ENCODE measurements around the gene CERS4.
"Not testable (repeated sequence)": the region's sequence is repeated elsewhere in the genome, so short reads cannot be mapped to it uniquely, and the experiment has no call there.

The CERS4 gene

GRCh38 chr19:8220481-8220880, 11.3 kb downstream of the CERS4 start:
- 93% methylated on average over 8 of the region's 11 CpGs for WGBS (ENCODE audit: insufficient coverage)
- DNase-seq, result no peak
- Histone ChIP-seq H3K4me1 (ENCODE audit: control extremely low read depth in 1 of 4, control insufficient read depth in 4 of 4, insufficient read depth in 4 of 4, low read length in 3 of 4) (no peaks in the 10 kb centered on the region), H3K36me3 (ENCODE audit: control insufficient read depth in 4 of 4, insufficient read depth in 4 of 4, low read length in 3 of 4) (peaks cover 0 to 21% (median 1%) of the 10 kb centered on the region in 4 experiments), H3K4me3 (ENCODE audit: control insufficient read depth in 1 of 7, extremely low read depth in 1 of 7, insufficient read depth in 4 of 7, low read depth in 2 of 7, low read length in 6 of 7) (no peak overlapping the region), H3K9me3 (ENCODE audit: control extremely low read depth in 1 of 5, control insufficient read depth in 4 of 5, insufficient read depth in 2 of 5, low read depth in 1 of 5, low read length in 4 of 5) (no peaks in the 10 kb centered on the region), H3K27me3 (replicated peaks in 2 of 5; ENCODE audit: control insufficient read depth in 4 of 5, insufficient read depth in 5 of 5, low read length in 4 of 5) (no peaks in the 10 kb centered on the region), H3K27ac (ENCODE audit: insufficient read depth in 1 of 2, low read depth in 1 of 2, low read length in 2 of 2, poor library complexity in 1 of 2, severe bottlenecking in 2 of 2) (no peak overlapping the region)
- ChIA-PET CTCF (no interaction called here), POLR2A (no interaction called here)

DNA sequence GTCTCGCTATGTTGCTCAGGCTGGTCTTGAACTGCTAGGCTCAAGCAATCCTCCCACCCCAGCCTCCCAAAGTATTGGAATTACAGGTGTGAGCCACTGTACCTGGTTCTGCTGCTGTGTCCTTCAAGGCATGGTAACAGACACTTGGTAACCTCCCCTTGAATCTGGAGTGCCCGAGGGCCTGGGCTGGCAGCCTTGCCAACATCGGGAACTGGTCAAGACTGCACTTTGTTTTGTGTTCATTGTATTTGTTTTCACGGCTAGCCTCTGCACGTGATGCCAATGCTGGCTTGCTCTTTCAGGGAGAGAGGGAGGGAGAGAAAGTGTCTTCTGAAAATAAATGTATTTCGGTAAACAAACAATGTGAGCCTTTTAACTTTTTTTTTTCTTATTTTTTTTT, 12.0 kb downstream of the CERS4 start:
- no peaks in the 10 kb centered on the region for H3K27me3 ChIP-seq (replicated peaks in 2 of 5; ENCODE audit: control insufficient read depth in 4 of 5, insufficient read depth in 5 of 5, low read length in 4 of 5)
- 89% methylated on average over 5 of the region's 6 CpGs for WGBS (ENCODE audit: insufficient coverage)

GRCh38 chr19:8223442-8223841, 14.3 kb downstream of the CERS4 start:
- CTCF ChIA-PET, result interaction anchor here (0.8 kb wide), 1 partner anchor 17 kb away, joined by 3 read pairs; no protein-coding TSS in a partner anchor
- H3K9me3 ChIP-seq (ENCODE audit: control extremely low read depth in 1 of 5, control insufficient read depth in 4 of 5, insufficient read depth in 2 of 5, low read depth in 1 of 5, low read length in 4 of 5); DNase-seq; H3K27ac ChIP-seq (ENCODE audit: insufficient read depth in 1 of 2, low read depth in 1 of 2, low read length in 2 of 2, poor library complexity in 1 of 2, severe bottlenecking in 2 of 2); H3K4me3 ChIP-seq (ENCODE audit: control insufficient read depth in 1 of 7, extremely low read depth in 1 of 7, insufficient read depth in 4 of 7, low read depth in 2 of 7, low read length in 6 of 7); H3K4me1 ChIP-seq (ENCODE audit: control extremely low read depth in 1 of 4, control insufficient read depth in 4 of 4, insufficient read depth in 4 of 4, low read length in 3 of 4); POLR2A ChIA-PET; H3K27me3 ChIP-seq (replicated peaks in 2 of 5; ENCODE audit: control insufficient read depth in 4 of 5, insufficient read depth in 5 of 5, low read length in 4 of 5): not testable (repeated sequence)
- H3K36me3 ChIP-seq (ENCODE audit: control insufficient read depth in 4 of 4, insufficient read depth in 4 of 4, low read length in 3 of 4), result peaks cover 0 to 20% (median 0%) of the 10 kb centered on the region in 4 experiments
- 100% methylated on average over 5 of the region's 7 CpGs for WGBS (ENCODE audit: insufficient coverage)

More for the DNA sequence above, 12.0 kb downstream of the CERS4 start:
- no peak for DNase-seq
- H3K4me1 ChIP-seq (ENCODE audit: control extremely low read depth in 1 of 4, control insufficient read depth in 4 of 4, insufficient read depth in 4 of 4, low read length in 3 of 4), result no peaks in the 10 kb centered on the region
- peaks cover 0 to 26% (median 1%) of the 10 kb centered on the region in 4 experiments for H3K36me3 ChIP-seq (ENCODE audit: control insufficient read depth in 4 of 4, insufficient read depth in 4 of 4, low read length in 3 of 4)
- no peak overlapping the region for H3K27ac ChIP-seq (ENCODE audit: insufficient read depth in 1 of 2, low read depth in 1 of 2, low read length in 2 of 2, poor library complexity in 1 of 2, severe bottlenecking in 2 of 2)
- CTCF ChIA-PET, result interaction anchor here (1.0 kb wide), 1 partner anchor 10 kb away, joined by 3 read pairs; no protein-coding TSS in a partner anchor
- no peaks in the 10 kb centered on the region for H3K9me3 ChIP-seq (ENCODE audit: control extremely low read depth in 1 of 5, control insufficient read depth in 4 of 5, insufficient read depth in 2 of 5, low read depth in 1 of 5, low read length in 4 of 5)
- POLR2A ChIA-PET, result no interaction called here
- H3K4me3 ChIP-seq (ENCODE audit: control insufficient read depth in 1 of 7, extremely low read depth in 1 of 7, insufficient read depth in 4 of 7, low read depth in 2 of 7, low read length in 6 of 7), result no peak overlapping the region

DNA sequence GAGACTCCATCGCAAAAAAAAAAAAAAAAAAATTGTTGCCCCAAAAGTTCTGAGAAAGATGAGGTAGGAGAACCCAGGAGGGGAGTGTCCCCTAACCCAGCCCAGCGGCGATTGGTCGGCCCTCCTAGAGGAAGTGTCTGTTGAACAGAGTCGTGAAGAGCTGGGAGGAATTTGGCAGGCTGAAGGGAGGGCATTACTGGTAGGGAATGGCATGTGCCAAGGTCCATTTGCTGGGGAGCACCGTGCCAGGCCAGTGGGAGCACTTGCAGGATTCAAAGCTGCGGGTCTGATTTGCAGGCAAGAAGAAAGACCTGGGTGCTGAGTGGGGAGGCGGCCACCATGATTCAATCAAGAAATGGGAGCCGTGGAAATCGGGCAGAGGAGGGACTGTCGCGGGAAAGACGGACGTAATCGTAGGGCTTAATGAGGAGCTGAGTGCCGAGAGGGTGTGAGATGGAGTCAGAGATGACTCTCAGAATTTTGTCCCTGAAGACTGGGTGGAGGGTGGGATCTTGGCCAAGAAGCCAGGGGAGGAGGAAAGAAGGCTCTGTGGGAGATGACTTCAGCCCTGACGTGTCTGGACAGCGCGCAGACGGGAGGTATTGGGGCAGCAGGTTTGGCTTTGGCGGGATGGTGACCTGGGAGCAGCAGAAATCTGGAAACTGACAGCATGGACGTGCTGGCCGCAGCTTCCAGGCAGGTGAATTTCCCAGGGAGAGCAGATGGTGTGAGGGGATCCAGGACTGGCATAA, 15.4 kb downstream of the CERS4 start:
- Histone ChIP-seq H3K4me3 (ENCODE audit: control insufficient read depth in 1 of 7, extremely low read depth in 1 of 7, insufficient read depth in 4 of 7, low read depth in 2 of 7, low read length in 6 of 7) (no peak overlapping the region), H3K27ac (ENCODE audit: insufficient read depth in 1 of 2, low read depth in 1 of 2, low read length in 2 of 2, poor library complexity in 1 of 2, severe bottlenecking in 2 of 2) (no peak overlapping the region), H3K4me1 (ENCODE audit: control extremely low read depth in 1 of 4, control insufficient read depth in 4 of 4, insufficient read depth in 4 of 4, low read length in 3 of 4) (peaks cover 0 to 7% (median under 1%) of the 10 kb centered on the region in 4 experiments), H3K27me3 (replicated peaks in 2 of 5; ENCODE audit: control insufficient read depth in 4 of 5, insufficient read depth in 5 of 5, low read length in 4 of 5) (no peaks in the 10 kb centered on the region), H3K9me3 (ENCODE audit: control extremely low read depth in 1 of 5, control insufficient read depth in 4 of 5, insufficient read depth in 2 of 5, low read depth in 1 of 5, low read length in 4 of 5) (no peaks in the 10 kb centered on the region), H3K36me3 (ENCODE audit: control insufficient read depth in 4 of 4, insufficient read depth in 4 of 4, low read length in 3 of 4) (peaks cover 0 to 17% (median 0%) of the 10 kb centered on the region in 4 experiments)
- ChIA-PET POLR2A (no interaction called here), CTCF (no interaction called here)
- DNase-seq, result no peak
- 97% methylated on average over 20 of the region's 23 CpGs for WGBS (ENCODE audit: insufficient coverage)

DNA sequence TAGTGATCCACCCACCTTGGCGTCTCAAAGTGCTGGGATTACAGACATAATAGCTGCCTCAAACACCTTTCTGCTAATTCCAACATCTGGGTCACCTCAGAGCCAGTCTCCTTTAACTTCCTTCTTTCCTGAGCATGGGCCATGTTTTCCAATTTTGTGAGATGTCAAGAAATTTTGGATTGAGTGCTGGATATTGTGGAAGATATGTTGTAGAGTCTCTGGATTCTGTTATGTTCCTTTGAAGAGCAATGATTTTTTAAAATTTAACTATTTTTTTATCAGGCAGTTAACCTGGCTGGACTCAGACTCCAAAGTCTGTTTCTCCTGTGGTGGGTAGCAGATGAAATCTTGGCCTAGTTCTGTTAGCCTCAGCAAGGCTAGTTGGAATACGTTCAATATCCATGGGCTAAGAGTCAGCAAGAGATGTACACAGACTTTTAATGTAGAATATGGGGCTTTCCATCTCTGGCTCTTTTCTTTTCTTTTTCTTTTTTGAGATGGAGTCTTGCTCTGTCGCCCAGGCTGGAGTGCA, 22.0 kb downstream of the CERS4 start:
- POLR2A ChIA-PET, result no interaction called here
- 100% methylated on average over 1 of the region's 3 CpGs for WGBS (ENCODE audit: insufficient coverage)
- Histone ChIP-seq H3K27me3 (replicated peaks in 2 of 5; ENCODE audit: control insufficient read depth in 4 of 5, insufficient read depth in 5 of 5, low read length in 4 of 5) (no peaks in the 10 kb centered on the region), H3K36me3 (ENCODE audit: control insufficient read depth in 4 of 4, insufficient read depth in 4 of 4, low read length in 3 of 4) (peaks cover 0 to 9% (median 0%) of the 10 kb centered on the region in 4 experiments), H3K27ac (ENCODE audit: insufficient read depth in 1 of 2, low read depth in 1 of 2, low read length in 2 of 2, poor library complexity in 1 of 2, severe bottlenecking in 2 of 2) (no peak overlapping the region), H3K4me1 (ENCODE audit: control extremely low read depth in 1 of 4, control insufficient read depth in 4 of 4, insufficient read depth in 4 of 4, low read length in 3 of 4) (peaks cover 0 to 7% (median under 1%) of the 10 kb centered on the region in 4 experiments), H3K4me3 (ENCODE audit: control insufficient read depth in 1 of 7, extremely low read depth in 1 of 7, insufficient read depth in 4 of 7, low read depth in 2 of 7, low read length in 6 of 7) (no peak overlapping the region), H3K9me3 (ENCODE audit: control extremely low read depth in 1 of 5, control insufficient read depth in 4 of 5, insufficient read depth in 2 of 5, low read depth in 1 of 5, low read length in 4 of 5) (peaks cover 0 to 10% (median 7%) of the 10 kb centered on the region in 5 experiments)
- CTCF ChIA-PET, result interaction anchor here (0.9 kb wide), 1 partner anchor 72 kb away, joined by 3 read pairs; no protein-coding TSS in a partner anchor
- DNase-seq, result no peak

DNA sequence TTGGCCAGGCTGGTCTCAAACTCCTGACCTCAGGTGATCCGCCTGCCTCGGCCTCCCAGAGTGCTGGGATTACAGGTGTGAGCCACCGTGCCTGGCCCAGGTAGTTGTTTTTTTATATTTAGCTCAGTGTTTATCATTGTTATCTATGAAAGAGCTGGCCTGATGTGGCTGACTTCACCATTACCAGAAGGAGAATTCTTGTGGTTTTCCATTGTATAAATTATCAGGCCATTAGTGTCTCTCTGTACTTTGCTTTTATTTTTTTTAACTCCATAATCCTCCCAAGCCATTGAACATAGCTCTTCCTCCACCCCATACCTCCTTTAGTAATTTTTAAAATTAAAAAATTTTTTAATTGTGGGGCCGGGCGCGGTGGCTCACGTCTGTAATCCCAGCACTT, 24.2 kb downstream of the CERS4 start:
- no peak overlapping the region for H3K4me3 ChIP-seq (ENCODE audit: control insufficient read depth in 1 of 7, extremely low read depth in 1 of 7, insufficient read depth in 4 of 7, low read depth in 2 of 7, low read length in 6 of 7)
- POLR2A ChIA-PET, result no interaction called here
- DNase-seq, result no peak
- no peaks in the 10 kb centered on the region for H3K27me3 ChIP-seq (replicated peaks in 2 of 5; ENCODE audit: control insufficient read depth in 4 of 5, insufficient read depth in 5 of 5, low read length in 4 of 5)
- peaks cover 0 to 5% (median 0%) of the 10 kb centered on the region in 4 experiments for H3K36me3 ChIP-seq (ENCODE audit: control insufficient read depth in 4 of 4, insufficient read depth in 4 of 4, low read length in 3 of 4)
- H3K9me3 ChIP-seq (ENCODE audit: control extremely low read depth in 1 of 5, control insufficient read depth in 4 of 5, insufficient read depth in 2 of 5, low read depth in 1 of 5, low read length in 4 of 5), result peaks cover 0 to 10% (median 7%) of the 10 kb centered on the region in 5 experiments
- H3K4me1 ChIP-seq (ENCODE audit: control extremely low read depth in 1 of 4, control insufficient read depth in 4 of 4, insufficient read depth in 4 of 4, low read length in 3 of 4), result peaks cover 0 to 11% (median 4%) of the 10 kb centered on the region in 4 experiments
- CTCF ChIA-PET, result no interaction called here
- WGBS (ENCODE audit: insufficient coverage), result 76% methylated on average over 4 of the region's 7 CpGs
- H3K27ac ChIP-seq (ENCODE audit: insufficient read depth in 1 of 2, low read depth in 1 of 2, low read length in 2 of 2, poor library complexity in 1 of 2, severe bottlenecking in 2 of 2), result no peak overlapping the region

DNA sequence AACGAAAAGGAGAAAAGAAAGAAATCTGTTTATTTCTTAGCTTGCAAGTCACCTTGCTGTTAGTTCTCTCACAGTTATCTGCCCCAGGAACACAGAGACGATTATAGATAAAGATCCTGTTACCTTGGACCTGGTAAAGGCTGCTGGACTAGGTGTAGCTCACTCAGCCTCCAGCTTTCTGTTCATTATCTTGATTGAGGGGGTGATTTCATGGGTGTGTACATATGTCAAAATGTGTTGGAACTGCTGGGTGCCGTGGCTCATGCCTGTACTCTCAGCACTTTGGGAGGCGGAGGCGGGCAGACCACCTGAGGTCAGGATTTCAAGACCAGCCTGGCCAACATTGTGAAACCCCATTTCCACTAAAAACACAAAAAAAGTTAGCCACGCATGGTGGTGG, 27.9 kb downstream of the CERS4 start:
- WGBS (ENCODE audit: insufficient coverage), result 98% methylated on average over 5 of the region's 6 CpGs

More for the DNA sequence above, 27.9 kb downstream of the CERS4 start:
- H3K4me1 ChIP-seq (ENCODE audit: control extremely low read depth in 1 of 4, control insufficient read depth in 4 of 4, insufficient read depth in 4 of 4, low read length in 3 of 4), result peaks cover 0 to 37% (median 31%) of the 10 kb centered on the region in 4 experiments
- peaks cover 0 to 6% (median 3%) of the 10 kb centered on the region in 5 experiments for H3K9me3 ChIP-seq (ENCODE audit: control extremely low read depth in 1 of 5, control insufficient read depth in 4 of 5, insufficient read depth in 2 of 5, low read depth in 1 of 5, low read length in 4 of 5)
- POLR2A ChIA-PET, result no interaction called here
- DNase-seq, result no peak
- no peak overlapping the region for H3K27ac ChIP-seq (ENCODE audit: insufficient read depth in 1 of 2, low read depth in 1 of 2, low read length in 2 of 2, poor library complexity in 1 of 2, severe bottlenecking in 2 of 2)
- H3K36me3 ChIP-seq (ENCODE audit: control insufficient read depth in 4 of 4, insufficient read depth in 4 of 4, low read length in 3 of 4), result peaks cover 0 to 4% (median 0%) of the 10 kb centered on the region in 4 experiments
- H3K4me3 ChIP-seq (ENCODE audit: control insufficient read depth in 1 of 7, extremely low read depth in 1 of 7, insufficient read depth in 4 of 7, low read depth in 2 of 7, low read length in 6 of 7), result no peak overlapping the region
- H3K27me3 ChIP-seq (replicated peaks in 2 of 5; ENCODE audit: control insufficient read depth in 4 of 5, insufficient read depth in 5 of 5, low read length in 4 of 5), result no peaks in the 10 kb centered on the region
- CTCF ChIA-PET, result no interaction called here
